Putamen (tissue), 1 donor: ENCODE measurements around the gene FTCD.
"Not testable (repeated sequence)": the region's sequence is repeated elsewhere in the genome, so short reads cannot be mapped to it uniquely, and the experiment has no call there.

Experiments used
- DNase-seq: peaks from one replicate; pipeline ENCODE4 v3.0.0-alpha.2; 2016; ENCODE audit warnings: low spot score

The FTCD gene

DNA sequence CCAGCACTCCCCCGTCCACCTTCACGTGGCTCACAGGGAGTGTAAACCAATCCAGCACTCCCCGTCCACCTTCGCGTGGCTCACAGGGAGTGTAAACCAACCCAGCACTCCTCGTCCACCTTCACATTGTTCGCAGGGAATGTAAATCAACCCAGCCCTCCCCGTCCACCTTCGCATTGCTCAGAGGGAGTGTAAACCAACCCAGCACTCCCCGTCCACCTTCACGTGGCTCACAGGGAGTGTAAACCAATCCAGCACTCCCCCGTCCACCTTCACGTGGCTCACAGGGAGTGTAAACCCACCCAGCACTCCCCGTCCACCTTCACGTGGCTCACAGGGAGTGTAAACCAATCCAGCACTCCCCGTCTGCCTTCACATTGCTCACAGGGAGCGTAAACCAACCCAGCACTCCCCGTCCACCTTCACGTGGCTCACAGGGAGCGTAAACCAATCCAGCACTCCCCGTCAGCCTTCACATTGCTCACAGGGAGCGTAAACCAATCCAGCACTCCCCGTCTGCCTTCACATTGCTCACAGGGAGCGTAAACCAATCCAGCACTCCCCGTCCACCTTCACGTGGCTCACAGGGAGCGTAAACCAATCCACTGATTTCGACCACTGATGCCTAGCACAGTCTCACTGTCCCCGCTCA lies 14.9 kb downstream of the FTCD start:
- not testable (repeated sequence) for DNase-seq

DNA sequence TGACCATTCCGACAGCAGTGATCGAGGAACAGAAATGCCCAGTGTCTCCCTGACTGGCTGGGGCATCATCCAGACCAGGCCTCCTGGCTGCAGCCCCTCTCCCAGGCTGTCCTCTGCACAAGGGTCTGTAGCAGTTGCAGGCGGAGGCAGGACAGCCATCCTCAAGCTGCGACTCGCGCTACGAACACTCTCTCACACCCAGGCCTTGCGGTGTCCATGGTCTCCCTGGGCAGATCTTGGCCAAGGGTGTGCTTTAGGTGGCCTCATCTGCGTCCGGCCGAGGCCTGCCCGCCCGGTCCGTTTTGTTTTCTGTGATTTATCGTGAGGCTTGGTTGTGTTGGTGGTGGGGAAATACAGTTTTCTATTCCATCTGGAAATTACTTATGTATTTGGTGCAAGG lies 15.7 kb downstream of the FTCD start:
- DNase-seq = no peak

DNA sequence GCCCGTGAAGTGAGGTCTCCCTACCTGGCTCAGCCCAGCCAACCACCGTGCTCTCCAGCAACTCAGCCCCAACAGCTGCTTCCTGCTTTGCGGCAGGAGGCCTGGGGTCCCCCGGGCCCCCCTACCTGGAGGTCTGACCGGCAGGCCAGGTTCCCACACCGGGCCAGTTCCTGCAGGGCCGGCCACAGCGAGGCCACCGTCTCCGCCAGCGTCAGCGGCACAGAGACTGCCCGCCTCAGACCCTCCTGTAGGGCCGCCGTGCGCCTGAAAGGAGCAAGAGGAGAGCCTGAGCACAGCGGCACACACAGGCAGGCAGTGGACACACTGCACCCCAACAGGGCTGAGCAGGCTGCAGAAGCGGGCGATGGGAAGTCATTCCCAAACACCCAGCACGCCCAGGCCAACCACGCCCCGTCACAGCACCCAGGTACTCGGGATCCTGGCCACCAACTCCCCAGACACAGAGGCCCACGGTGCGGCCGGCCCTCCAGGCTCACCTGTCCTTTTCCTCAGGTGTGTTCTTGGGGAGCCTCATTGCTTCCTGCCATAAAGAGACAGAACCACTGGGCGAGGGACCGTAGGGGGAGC lies 16.9 kb downstream of the FTCD start:
- no peak for DNase-seq

DNA sequence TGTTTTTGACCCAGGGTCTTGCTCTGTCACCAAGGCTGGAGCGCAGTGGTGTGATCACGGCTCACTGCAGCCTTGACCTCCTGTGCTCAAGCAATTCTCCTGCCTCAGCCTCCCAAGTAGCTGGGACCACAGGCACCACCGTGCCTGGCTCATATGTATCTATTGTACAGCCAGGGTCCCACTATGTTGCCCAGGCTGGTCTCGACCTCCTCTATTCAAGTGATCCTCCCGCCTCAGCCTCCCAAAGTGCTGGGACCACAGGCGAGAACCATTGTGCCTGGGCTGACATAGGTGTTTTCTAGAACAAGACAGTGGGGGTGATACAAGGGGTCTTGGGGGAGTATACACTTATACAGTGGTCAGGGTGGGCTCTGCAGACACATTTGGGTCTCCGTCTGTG lies 17.5 kb downstream of the FTCD start:
- no peak for DNase-seq

DNA sequence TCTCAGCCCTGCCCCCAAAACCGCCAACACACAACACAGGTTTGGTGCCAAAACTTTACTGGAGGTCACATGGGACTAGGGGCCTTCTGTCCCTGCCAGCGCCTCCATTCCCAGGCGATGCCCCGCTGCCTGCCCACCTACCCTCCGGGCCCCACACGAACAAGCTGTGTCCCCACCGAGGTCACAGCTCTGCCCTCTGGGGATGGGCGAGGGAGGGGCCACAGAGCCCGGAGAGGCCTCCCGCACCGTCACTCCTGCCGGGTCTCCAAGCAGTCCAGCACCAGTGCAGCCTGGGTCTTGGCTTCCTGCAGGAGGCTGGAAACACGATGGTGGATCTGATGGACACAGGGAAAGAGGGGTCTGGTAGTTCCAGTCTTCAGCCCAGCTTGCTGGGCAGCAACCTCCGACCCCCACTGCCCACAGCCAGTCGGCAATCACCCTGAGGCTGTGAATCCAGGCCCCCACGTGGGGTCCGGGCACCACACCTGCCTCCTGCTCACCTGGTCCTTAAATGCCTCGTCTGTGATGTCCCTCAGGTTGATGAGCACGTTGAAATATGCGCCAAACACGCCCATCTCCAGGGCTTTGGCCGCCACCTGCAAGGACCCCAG lies 18.5 kb downstream of the FTCD start:
- DNase-seq = no peak

DNA sequence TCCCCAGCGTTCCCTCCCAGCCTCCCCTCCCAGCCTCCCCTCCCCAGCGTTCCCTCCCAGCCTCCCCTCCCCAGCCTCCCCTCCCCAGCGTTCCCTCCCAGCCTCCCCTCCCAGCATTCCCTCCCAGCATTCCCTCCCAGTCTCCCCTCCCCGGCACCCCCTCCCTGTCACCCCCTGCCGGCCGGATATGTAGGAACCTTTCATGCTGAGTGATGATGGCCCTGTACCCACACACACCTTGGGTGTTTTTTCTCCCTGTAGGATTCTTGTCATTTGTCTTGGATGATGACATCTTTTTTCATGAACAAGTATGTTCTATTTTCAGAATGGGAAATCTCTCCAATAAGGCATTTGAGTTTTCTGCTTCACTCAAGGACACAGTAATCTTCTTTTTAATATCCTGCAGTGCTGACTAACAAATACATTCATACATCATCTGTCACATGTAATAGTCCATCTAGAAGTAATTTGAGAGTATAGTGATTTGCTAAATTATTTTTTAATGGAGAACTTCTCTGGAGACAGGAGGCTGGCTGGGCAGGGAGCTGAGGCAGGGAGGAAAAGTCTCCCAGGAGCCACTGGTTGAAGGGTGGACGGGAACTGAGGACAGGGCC lies 19.5 kb downstream of the FTCD start:
- no peak for DNase-seq

DNA sequence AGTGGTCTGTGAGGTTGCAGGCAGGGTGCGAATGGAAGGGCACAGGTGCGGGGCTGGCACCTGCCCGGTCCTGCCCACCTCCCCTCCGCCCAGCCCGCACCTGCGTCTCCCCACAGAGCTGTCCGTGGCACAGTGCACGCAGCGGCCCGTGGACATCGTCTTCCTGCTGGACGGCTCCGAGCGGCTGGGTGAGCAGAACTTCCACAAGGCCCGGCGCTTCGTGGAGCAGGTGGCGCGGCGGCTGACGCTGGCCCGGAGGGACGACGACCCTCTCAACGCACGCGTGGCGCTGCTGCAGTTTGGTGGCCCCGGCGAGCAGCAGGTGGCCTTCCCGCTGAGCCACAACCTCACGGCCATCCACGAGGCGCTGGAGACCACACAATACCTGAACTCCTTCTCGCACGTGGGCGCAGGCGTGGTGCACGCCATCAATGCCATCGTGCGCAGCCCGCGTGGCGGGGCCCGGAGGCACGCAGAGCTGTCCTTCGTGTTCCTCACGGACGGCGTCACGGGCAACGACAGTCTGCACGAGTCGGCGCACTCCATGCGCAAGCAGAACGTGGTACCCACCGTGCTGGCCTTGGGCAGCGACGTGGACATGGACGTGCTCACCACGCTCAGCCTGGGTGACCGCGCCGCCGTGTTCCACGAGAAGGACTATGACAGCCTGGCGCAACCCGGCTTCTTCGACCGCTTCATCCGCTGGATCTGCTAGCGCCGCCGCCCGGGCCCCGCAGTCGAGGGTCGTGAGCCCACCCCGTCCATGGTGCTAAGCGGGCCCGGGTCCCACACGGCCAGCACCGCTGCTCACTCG lies 23.3 kb downstream of the FTCD start:
- DNase-seq = no peak

DNA sequence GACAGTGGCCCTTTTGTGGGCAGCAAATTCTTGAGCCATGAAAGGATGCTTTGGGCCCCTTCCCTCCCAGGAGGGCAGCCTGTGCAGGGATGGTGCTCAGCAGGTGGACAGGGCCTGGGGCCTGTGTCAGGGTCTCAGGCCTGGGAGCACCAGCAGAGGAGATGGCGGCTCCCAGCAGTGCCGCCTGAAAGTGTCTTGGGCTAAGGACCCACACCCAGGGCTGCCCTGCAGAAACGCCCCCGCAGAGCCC lies 23.9 kb downstream of the FTCD start:
- no peak for DNase-seq

DNA sequence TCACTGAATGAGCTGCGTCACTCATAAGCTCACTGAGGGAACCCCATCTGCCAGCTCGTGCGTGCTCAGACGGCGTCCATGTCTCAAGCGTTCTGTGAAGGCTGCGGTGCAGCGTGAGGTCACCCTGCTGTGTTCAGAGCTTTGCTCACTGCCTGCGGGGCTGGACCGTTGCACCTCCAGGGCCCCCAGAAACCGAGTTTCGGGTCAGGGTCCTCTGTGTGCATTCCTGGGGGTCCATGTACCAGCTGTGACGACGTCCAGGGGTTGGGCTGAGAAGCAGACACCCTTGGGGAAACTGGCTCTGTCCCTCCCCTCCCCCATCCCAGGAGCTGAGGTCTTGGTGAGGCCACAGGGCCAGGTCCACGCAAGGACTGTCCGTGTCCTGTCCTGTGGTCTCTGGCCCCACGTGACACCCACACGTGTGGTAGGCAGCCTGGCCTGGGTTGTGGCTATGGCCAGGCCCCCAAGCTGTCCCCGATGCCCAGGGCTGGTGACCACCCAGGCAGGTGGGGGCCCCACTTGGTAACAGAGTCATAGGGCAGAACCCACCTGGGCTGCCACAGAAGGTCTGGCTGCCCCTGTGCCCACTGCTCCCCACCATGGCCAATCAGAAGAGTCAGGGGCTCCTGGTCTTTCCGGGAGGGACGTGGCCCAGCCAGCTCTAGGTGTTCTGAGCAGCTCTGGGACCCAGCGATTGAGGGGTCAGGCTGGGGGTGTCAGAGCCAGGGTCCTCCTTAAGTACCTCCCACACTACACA lies 24.4 kb downstream of the FTCD start:
- no peak for DNase-seq

DNA sequence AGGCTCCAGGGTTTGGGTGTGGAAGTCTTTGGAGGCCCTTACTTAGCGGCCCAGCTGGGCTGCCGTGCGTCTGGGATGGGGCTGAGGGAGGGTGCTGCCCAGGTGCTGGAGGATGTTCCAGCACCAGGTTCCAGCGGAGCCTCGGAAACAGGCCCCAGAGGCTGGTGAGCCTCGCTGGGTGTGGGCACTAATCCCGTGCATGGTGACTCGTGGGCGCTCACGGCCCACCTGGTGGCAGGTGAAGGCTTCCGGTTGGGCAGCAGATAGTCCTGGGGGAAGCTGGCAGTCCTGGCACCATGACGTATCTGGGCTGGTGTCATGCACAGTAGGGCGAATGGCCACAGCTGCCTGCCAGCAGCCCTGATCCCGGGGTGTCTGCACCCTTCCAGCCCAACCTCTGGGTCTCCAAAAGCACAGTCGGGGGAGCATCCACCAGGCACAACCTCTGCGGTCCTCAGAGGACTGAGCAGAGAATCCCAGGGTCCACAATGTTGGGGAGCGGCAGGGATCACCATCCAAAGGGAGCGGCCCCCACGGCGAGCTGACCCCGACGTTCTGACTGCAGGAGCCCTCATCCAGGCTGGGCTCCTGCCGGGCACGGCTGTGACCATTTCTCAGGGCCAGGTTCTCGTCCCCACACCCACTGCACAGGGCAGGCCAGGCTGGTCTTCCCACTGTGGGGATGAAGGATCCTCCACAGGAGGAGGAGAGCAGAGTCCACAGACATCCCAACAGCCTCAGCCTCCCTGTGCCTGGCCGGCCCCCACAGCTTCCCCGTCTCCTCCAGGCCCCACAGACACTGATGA lies 25.3 kb downstream of the FTCD start:
- no peak for DNase-seq

DNA sequence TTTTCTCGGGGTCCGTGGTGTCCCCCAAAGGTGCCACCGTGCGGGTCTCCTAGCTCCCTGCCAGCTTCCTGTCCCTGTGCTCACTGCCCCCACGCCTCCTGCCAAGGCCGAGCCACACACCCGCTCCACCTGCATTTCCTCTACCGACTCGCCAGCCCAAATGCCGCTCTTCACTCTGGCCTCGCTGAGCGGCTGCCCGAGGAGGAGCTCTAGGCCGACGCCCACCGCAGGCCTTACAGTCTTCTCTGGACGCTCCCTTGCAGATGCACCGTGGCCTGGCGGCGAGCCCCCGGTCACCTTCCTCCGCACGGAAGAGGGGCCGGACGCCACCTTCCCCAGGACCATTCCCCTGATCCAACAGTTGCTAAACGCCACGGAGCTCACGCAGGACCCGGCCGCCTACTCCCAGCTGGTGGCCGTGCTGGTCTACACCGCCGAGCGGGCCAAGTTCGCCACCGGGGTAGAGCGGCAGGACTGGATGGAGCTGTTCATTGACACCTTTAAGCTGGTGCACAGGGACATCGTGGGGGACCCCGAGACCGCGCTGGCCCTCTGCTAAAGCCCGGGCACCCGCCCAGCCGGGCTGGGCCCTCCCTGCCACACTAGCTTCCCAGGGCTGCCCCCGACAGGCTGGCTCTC lies 26.3 kb downstream of the FTCD start:
- DNase-seq = no peak

DNA sequence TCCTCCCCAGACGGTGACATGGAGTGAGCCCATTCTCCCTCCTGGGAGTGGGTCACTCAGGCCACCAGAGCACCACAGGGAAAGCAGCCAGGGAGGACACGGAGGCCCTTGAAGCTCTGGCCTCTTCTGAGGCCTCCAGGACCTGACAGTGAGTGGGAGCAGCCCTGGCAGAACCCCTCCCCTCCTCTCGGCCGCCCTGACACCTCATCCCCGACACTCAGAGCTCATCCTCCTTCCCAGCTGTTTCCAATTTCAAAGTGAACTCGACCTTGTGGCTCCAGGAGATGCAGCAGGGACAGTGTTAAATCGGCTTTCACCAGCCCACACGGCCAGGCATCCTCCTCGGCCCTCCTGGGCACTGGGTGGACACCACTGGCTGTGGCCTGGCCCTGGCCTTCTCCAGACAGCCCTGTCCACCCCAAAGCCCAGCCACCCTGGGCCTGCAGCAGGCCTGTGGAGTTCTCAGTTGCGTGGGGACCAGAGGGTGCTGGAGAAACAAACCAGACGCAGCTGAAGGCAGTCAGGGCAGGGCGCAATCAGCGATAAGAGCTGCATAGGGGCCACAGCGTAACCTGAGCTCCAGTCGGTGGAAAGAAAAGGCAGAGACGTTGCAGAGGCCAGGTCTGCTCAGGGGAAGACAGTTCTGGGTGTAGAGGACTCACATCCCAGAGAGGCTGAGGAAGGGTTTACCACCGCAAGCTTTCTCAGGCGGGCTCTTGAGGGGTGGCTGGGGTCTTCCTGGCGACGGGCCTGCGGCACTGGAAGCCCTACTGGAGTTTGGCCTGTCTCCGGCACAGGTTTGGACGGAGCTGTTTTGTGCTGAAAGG lies 27.1 kb downstream of the FTCD start:
- DNase-seq = no peak

DNA sequence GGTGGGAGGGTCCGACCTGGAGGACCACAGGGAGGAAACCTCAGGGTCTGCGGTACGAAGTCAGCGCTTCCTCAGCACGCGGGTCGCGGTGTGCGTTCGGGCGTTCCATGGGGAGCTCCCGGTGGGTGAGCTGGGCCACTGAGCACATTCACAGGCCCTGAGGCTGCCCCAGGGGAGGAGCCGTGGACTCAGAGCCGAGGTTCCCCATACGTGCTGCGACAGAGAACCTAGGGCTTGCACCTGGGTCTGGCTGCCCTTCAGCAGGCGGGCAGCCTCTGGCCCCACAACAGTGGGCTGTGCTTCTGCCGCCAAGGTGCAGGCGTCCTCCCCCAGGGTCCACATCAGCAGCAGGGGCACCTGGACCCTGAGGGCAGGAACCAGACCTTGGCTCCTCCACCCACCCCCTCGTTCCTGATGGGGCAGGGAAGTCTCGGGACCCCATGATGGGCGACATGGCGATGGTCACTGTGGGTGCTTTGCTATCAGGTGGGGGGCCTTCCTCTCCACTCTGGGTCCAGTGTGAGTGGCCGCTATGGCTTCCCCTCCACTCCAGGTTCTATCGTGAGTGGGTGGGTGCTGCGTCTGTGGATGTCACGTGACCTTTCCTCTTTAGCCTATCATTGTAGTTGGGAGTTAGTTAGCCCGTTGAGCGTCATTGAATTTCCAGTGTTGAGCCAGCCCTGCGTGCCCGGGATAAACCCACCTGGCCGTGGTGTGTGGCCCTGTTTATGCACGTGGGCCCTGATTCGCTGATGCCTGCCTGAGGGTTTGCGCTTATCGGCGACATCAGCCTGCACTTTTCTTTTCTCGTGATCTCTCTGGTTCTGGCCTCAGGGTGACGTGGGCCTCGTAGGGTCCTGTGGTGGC lies 27.9 kb downstream of the FTCD start:
- no peak for DNase-seq

DNA sequence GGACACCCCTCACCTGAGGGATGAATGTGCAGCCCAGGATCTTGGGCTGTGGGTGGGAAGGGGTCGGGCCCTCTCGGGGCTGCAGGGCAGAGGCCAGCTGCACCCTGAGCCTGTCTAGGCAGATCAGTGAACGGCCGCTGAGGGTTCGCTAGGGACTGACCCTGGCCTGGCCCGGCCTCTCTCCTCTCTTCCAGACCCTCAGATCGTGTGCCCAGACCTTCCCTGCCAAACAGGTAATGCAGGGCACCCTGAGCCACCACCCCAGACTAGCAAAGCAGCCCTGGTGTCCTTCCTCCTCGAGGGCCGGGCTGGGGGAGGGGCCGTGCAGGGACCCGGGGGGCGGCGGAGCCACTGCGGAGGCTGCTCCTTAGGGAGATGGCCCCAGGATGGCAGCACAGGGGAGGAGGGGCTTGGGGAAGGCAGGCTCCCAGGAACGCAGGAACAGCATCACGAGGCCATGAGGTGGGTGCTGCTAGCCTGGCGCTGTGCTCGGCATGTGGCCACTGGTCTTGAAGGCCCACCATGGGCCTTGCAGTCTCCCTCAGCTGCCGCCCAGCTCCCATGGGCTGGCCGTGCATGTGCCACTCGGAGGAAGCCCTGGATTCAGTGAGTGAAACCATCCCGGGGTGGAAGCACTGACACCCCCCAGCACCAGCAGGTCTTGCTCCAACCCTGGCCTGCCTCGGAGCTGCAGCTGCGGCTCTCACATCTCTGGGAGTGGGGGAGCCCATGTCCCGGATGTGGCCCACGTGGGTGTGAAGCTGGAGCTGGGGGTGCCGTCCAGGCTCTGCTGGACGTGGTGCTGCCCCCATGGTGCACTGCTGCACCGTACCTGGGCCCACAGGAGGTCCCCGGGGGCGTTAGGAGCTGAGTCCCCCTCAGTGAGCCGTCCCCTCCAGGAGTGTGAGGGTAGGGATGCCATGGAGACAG lies 28.8 kb downstream of the FTCD start:
- no peak for DNase-seq

DNA sequence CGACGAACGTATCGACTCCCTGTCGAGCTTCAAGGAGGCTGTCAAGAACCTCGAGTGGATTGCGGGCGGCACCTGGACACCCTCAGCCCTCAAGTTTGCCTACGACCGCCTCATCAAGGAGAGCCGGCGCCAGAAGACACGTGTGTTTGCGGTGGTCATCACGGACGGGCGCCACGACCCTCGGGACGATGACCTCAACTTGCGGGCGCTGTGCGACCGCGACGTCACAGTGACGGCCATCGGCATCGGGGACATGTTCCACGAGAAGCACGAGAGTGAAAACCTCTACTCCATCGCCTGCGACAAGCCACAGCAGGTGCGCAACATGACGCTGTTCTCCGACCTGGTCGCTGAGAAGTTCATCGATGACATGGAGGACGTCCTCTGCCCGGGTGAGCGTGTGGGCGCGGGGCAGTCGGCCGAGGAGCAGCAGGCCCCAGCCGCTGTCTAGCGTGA lies 29.5 kb downstream of the FTCD start:
- no peak for DNase-seq

DNA sequence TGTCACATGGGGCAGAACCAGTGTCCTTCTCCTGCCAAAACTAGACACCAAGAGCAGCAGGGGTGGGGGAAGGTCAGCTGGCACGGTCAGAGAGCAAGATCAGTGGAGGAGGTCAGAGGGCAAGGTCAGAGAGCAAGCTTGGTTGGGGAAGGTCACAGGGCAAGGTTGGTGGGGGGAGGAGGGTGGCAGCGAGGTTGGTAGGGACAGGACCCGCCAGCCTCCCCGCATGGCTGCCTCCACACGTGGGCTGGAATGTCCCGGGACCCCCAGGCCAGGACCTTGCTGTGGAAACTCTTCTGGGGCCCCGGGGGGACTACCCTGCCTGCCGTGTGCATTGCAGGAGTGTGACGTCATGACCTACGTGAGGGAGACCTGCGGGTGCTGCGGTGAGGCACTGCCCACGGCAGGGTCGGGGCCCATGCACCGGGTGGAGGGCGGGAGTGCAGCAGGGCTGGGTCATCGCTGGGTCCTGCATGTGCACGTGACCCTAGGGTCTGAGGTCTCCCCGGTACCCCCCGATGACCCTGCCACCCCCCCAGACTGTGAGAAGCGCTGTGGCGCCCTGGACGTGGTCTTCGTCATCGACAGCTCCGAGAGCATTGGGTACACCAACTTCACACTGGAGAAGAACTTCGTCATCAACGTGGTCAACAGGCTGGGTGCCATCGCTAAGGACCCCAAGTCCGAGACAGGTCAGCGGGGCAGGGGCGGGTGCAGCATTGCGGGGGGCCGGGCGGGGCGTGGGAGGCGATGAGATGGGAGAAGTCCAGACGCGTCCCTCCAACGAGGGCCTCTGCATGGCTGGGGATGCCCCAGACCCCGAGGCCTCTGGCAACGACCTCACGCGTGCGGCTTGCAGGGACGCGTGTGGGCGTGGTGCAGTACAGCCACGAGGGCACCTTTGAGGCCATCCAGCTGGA lies 30.2 kb downstream of the FTCD start:
- DNase-seq = no peak
